GM23338 (cell line): ENCODE data around the gene ERC2. TPM values are rescaled to one million over a fixed set of nuclear protein-coding genes. Genes with fewer than 3 reads are reported as not detected.

ENCODE experiments used
- ATAC-seq: fragments of 200-7000 bp; cut with Tn5 transposase; 3 replicates; pipeline ENCODE4 v1.9.1; 2020
- DNase-seq: peaks from one replicate; pipeline ENCODE4 v3.0.0-alpha.2; 2015; ENCODE audit warnings: low spot score
- H2AFZ ChIP-seq: fragments of 200-600 bp; sonication (generic); 2 replicates; pipeline ENCODE4 v1.8.0; 2016; ENCODE audit warnings: antibody characterized with exemption, mild to moderate bottlenecking, moderate library complexity
- H3F3A ChIP-seq: fragments of 200-600 bp; sonication (generic); replicated peaks from 2 replicates; pipeline ENCODE4 v1.8.0; 2017; ENCODE audit warnings: antibody characterized with exemption, mixed run types, low read depth
- H3K27ac ChIP-seq: fragments of 200-600 bp; sonication (generic); 2 replicates; pipeline ENCODE4 v1.6.1; 2016; ENCODE audit warnings: low read depth
- H3K27me3 ChIP-seq: fragments of 200-600 bp; sonication (generic); 2 replicates; pipeline ENCODE4 v1.8.0; 2016; ENCODE audit warnings: mild to moderate bottlenecking, mixed run types, moderate library complexity; ENCODE audit not compliant: insufficient read depth
- H3K36me3 ChIP-seq: fragments of 200-600 bp; sonication (generic); 2 replicates; pipeline ENCODE4 v1.8.0; 2016; ENCODE audit warnings: mild to moderate bottlenecking; ENCODE audit not compliant: insufficient read depth
- H3K4me1 ChIP-seq: fragments of 200-600 bp; sonication (generic); 2 replicates; pipeline ENCODE4 v1.8.0; 2016; ENCODE audit warnings: mild to moderate bottlenecking, moderate library complexity; ENCODE audit not compliant: insufficient read depth
- H3K4me2 ChIP-seq: fragments of 200-600 bp; sonication (generic); 2 replicates; pipeline ENCODE4 v1.7.1; 2017; ENCODE audit warnings: mixed run types
- H3K4me3 ChIP-seq: fragments of 200-600 bp; sonication (generic); 2 replicates; pipeline ENCODE4 v1.6.1; 2016; ENCODE audit warnings: mixed run types
- H3K79me2 ChIP-seq: fragments of 200-600 bp; sonication (generic); replicated peaks from 2 replicates; pipeline ENCODE4 v1.8.0; 2017; ENCODE audit warnings: mild to moderate bottlenecking; ENCODE audit not compliant: insufficient read depth
- H3K9me2 ChIP-seq: fragments of 200-600 bp; sonication (generic); 2 replicates; pipeline ENCODE4 v1.8.0; 2017; ENCODE audit not compliant: insufficient read depth
- H4K20me1 ChIP-seq: fragments of 200-600 bp; sonication (generic); replicated peaks from 2 replicates; pipeline ENCODE4 v1.8.0; 2017; ENCODE audit warnings: mild to moderate bottlenecking; ENCODE audit not compliant: insufficient read depth
- H3K27ac Mint-ChIP-seq: 2 replicates; pipeline ENCODE4 v1.8.0; 2020; ENCODE audit warnings: inconsistent platforms, mild to moderate bottlenecking, moderate library complexity, mixed read lengths
- H3K27me3 Mint-ChIP-seq: 3 replicates; pipeline ENCODE4 v1.8.0; 2022; ENCODE audit warnings: low read depth, mild to moderate bottlenecking, moderate library complexity, mixed read lengths, inconsistent platforms; ENCODE audit not compliant: insufficient read depth, poor library complexity
- H3K36me3 Mint-ChIP-seq: 3 replicates; pipeline ENCODE4 v1.8.0; 2021; ENCODE audit warnings: low read depth, mild to moderate bottlenecking, inconsistent platforms, moderate library complexity, mixed read lengths
- H3K4me1 Mint-ChIP-seq: 3 replicates; pipeline ENCODE4 v1.8.0; 2020; ENCODE audit warnings: mild to moderate bottlenecking, inconsistent platforms, mixed read lengths
- H3K4me3 Mint-ChIP-seq: 3 replicates; pipeline ENCODE4 v1.8.0; 2021; ENCODE audit warnings: moderate library complexity, mild to moderate bottlenecking, inconsistent platforms, mixed read lengths
- H3K9me3 Mint-ChIP-seq: 3 replicates; pipeline ENCODE4 v1.8.0; 2020; ENCODE audit warnings: moderate library complexity, mild to moderate bottlenecking, inconsistent platforms, mixed read lengths
- CREB1 ChIP-seq: fragments of 250-450 bp; sonication (Bioruptor Pico); IDR thresholded peaks from 2 replicates; pipeline ENCODE4 v1.5.0; 2020; ENCODE audit warnings: low read depth, mild to moderate bottlenecking, moderate library complexity
- EZH2phosphoT487 ChIP-seq: fragments of 200-600 bp; sonication (generic); IDR thresholded peaks from one replicate; pipeline ENCODE4 v1.8.1; 2018; ENCODE audit warnings: antibody characterized with exemption; ENCODE audit not compliant: unreplicated experiment
- STAT1 ChIP-seq: IDR thresholded peaks from one replicate; pipeline ENCODE4 v1.6.1; 2016; ENCODE audit warnings: antibody characterized with exemption; ENCODE audit not compliant: unreplicated experiment
- ZNF114 ChIP-seq: fragments of 250-450 bp; sonication (Bioruptor Pico); IDR thresholded peaks from 2 replicates; pipeline ENCODE4 v1.5.0; 2020; ENCODE audit warnings: mild to moderate bottlenecking, moderate library complexity
- polyA plus RNA-seq: library from polyadenylated mRNA; unstranded; fragments of >200 nt; fragmentation: Nextera tagmentation; extraction: Ambion mirVana; gene quantifications from 2 replicates; pipeline ENCODE4 v1.2.1, GENCODE V29; 2016
- total RNA-seq: library from RNA; depleted of rRNA; stranded (reverse); fragments of >200 nt; shearing (Covaris generic); gene quantifications from 2 replicates; pipeline ENCODE4 v1.2.3, GENCODE V29; 2014
- TF ChIP-seq, protein P1 (sequence below), 2 experiments: fragments of 200-600 bp in 1 of 2; sonication (generic) in 1 of 2; conservative IDR thresholded peaks; 2 replicates each; pipeline versions ENCODE4 v1.5.1 to v1.6.1; 2016 to 2017; ENCODE audit warnings: antibody characterized with exemption in 2 of 2, low read depth in 2 of 2, mild to moderate bottlenecking in 2 of 2, moderate library complexity in 1 of 2

Gene ERC2
- total and polyA plus RNA-seq, 2 experiments from 2014 or later: 11.8 to 13.7 TPM

DNA sequence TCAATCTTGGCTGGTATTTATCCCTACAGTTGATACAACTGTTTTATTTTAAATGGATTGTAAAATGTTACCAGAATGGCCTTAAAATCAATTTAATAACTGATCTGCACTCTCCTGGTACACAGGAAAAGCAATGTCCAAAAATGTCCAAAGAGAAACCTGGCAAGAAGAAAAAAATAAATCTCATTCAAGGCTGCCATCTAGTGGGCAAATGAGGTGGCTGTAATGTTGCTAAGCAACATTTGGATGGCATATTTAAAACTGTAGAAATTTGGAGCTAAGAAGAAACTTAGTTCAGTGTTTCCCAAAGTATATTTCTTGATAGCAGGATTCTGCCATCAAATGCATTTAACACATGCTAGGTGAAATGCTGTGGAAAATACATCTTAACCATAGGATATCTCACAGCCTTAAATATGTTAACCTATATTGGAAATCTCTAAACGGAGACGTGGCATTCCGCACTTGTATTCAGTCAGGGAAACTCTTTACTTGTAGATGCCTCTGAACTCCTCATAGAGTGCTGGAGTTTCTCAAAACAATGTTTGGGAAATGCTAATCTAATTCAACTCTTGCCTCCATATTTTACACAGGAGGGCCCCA is 216.8 kb downstream of the ERC2 start:
- Histone ChIP-seq H3K4me3 (no peak overlapping the region), H3K27me3 (no peaks in the 10 kb centered on the region), H3K4me2 (no peak overlapping the region), H3F3A (no peaks in the 10 kb centered on the region), H3K36me3 (no peaks in the 10 kb centered on the region), H3K9me2 (no peaks in the 10 kb centered on the region; the same call in 1 of the 2 replicates), H3K79me2 (no peaks in the 10 kb centered on the region), H2AFZ (no peak overlapping the region), H3K27ac (no peak overlapping the region), H3K4me1 (peaks cover 27% of the 10 kb centered on the region), H4K20me1 (no peaks in the 10 kb centered on the region)
- peaks cover 43% of the 10 kb centered on the region; the same call in 2 of the 3 replicates for H3K4me1 Mint-ChIP-seq
- DNase-seq: peak; percentile 70
- no peak overlapping the region for H3K4me3 Mint-ChIP-seq
- no peaks in the 10 kb centered on the region; the same call in 2 of the 3 replicates for H3K9me3 Mint-ChIP-seq
- peak; percentile 35 for ATAC-seq
- TF ChIP-seq, protein P1, sequence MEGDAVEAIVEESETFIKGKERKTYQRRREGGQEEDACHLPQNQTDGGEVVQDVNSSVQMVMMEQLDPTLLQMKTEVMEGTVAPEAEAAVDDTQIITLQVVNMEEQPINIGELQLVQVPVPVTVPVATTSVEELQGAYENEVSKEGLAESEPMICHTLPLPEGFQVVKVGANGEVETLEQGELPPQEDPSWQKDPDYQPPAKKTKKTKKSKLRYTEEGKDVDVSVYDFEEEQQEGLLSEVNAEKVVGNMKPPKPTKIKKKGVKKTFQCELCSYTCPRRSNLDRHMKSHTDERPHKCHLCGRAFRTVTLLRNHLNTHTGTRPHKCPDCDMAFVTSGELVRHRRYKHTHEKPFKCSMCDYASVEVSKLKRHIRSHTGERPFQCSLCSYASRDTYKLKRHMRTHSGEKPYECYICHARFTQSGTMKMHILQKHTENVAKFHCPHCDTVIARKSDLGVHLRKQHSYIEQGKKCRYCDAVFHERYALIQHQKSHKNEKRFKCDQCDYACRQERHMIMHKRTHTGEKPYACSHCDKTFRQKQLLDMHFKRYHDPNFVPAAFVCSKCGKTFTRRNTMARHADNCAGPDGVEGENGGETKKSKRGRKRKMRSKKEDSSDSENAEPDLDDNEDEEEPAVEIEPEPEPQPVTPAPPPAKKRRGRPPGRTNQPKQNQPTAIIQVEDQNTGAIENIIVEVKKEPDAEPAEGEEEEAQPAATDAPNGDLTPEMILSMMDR (conservative IDR thresholded peaks at IDR 0.05; ENCODE audit: low read depth in 2 of 2): peak; percentile 78 to 96
- no peak for TF ChIP-seq CREB1 (CRISPR knock-in tag)
- H3K27ac Mint-ChIP-seq: no peak overlapping the region
- no peaks in the 10 kb centered on the region for H3K36me3 Mint-ChIP-seq
- peaks cover 2% of the 10 kb centered on the region for H3K27me3 Mint-ChIP-seq

DNA sequence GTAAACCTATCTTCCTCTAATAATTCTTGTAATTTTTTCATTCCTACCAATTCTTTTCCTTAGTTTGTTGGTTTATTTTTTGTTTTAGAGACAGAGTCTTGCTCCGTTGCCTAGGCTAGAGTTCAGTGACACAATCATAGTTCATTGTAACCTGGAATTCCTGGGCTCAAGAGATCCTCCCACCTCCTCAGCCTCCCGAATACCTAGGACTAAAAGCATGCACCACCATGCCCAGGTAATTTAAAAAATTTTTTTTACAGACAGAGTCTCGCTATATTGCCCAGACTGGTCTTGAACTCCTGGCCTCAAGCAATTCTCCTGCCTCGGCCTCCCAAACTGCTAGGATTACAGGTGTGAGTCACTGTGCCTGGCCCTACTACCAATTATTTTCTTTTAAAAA is 220.2 kb downstream of the ERC2 start:
- H4K20me1 ChIP-seq: no peaks in the 10 kb centered on the region

GRCh38 chr3:56238299-56238698 is 230.0 kb downstream of the ERC2 start:
- ATAC-seq: peak; percentile 78
- TF ChIP-seq EZH2phosphoT487: no peak
- TF ChIP-seq, protein P1 (conservative IDR thresholded peaks at IDR 0.05; ENCODE audit: low read depth in 2 of 2): no peak

More for the DNA sequence above, 220.2 kb downstream of the ERC2 start:
- peaks cover 19% of the 10 kb centered on the region; the same call in 2 of the 3 replicates for H3K4me1 Mint-ChIP-seq
- H3K4me3 ChIP-seq: no peak overlapping the region
- no peaks in the 10 kb centered on the region for H3K36me3 ChIP-seq
- H2AFZ ChIP-seq: no peak overlapping the region
- H3K27me3 Mint-ChIP-seq: no peaks in the 10 kb centered on the region
- H3K27me3 ChIP-seq: no peaks in the 10 kb centered on the region
- H3K4me2 ChIP-seq: no peak overlapping the region
- H3F3A ChIP-seq: no peaks in the 10 kb centered on the region
- H3K36me3 Mint-ChIP-seq: no peaks in the 10 kb centered on the region
- DNase-seq (peak; percentile 8), ATAC-seq (no peak)
- no peaks in the 10 kb centered on the region for H3K79me2 ChIP-seq
- no peaks in the 10 kb centered on the region for H3K9me2 ChIP-seq
- no peak overlapping the region for H3K4me3 Mint-ChIP-seq
- peaks cover 10% of the 10 kb centered on the region; the same call in 1 of the 2 replicates for H3K4me1 ChIP-seq
- peak overlapping the region; percentile 70; the same call in 1 of the 2 replicates for H3K27ac ChIP-seq
- TF ChIP-seq ZNF114 (CRISPR knock-in tag): no peak
- no peak for TF ChIP-seq STAT1
- no peak for TF ChIP-seq CREB1 (CRISPR knock-in tag)
- peak overlapping the region; percentile 26; the same call in 1 of the 2 replicates for H3K27ac Mint-ChIP-seq
- no peaks in the 10 kb centered on the region for H3K9me3 Mint-ChIP-seq

More at GRCh38 chr3:56238299-56238698, 230.0 kb downstream of the ERC2 start:
- no peak overlapping the region; the same call in 1 of the 2 replicates for H3K27ac Mint-ChIP-seq
- Histone ChIP-seq H3K27me3 (no peaks in the 10 kb centered on the region), H3K4me2 (no peak overlapping the region), H3K36me3 (no peaks in the 10 kb centered on the region), H4K20me1 (no peaks in the 10 kb centered on the region), H3F3A (no peaks in the 10 kb centered on the region), H3K4me1 (no peaks in the 10 kb centered on the region; the same call in 1 of the 2 replicates), H2AFZ (no peak overlapping the region), H3K9me2 (peaks cover 15% of the 10 kb centered on the region; the same call in 1 of the 2 replicates), H3K27ac (no peak overlapping the region), H3K4me3 (no peak overlapping the region), H3K79me2 (no peaks in the 10 kb centered on the region)
- H3K36me3 Mint-ChIP-seq: no peaks in the 10 kb centered on the region
- H3K4me3 Mint-ChIP-seq: no peak overlapping the region
- H3K27me3 Mint-ChIP-seq: peaks cover 4% of the 10 kb centered on the region
- peaks cover 8% of the 10 kb centered on the region; the same call in 2 of the 3 replicates for H3K4me1 Mint-ChIP-seq
- H3K9me3 Mint-ChIP-seq: no peaks in the 10 kb centered on the region
- DNase-seq: peak; percentile 12
